ENCODE data around the gene CSRP1.

CSRP1 gene

DNA sequence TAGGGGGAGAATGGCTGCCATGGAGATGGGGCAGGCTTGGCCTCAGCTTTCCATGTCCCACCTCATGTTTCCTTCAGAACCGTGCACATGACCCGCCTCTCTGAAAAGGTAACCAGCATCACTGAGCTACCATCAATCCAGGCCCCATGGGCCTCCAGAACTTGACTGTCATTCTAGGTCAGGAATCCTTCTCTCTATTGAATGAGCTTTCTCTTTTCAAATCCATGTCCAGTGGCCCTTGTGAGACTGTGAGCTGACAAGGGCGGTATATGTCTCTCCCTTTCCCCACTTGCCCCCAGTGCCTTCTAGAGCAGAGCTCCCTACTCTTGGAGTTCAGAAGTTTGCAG, 4.4 kb downstream of the CSRP1 start:
- DNase-seq (ENCODE audit: low read depth), result no peak
- TF ChIP-seq, protein P1, sequence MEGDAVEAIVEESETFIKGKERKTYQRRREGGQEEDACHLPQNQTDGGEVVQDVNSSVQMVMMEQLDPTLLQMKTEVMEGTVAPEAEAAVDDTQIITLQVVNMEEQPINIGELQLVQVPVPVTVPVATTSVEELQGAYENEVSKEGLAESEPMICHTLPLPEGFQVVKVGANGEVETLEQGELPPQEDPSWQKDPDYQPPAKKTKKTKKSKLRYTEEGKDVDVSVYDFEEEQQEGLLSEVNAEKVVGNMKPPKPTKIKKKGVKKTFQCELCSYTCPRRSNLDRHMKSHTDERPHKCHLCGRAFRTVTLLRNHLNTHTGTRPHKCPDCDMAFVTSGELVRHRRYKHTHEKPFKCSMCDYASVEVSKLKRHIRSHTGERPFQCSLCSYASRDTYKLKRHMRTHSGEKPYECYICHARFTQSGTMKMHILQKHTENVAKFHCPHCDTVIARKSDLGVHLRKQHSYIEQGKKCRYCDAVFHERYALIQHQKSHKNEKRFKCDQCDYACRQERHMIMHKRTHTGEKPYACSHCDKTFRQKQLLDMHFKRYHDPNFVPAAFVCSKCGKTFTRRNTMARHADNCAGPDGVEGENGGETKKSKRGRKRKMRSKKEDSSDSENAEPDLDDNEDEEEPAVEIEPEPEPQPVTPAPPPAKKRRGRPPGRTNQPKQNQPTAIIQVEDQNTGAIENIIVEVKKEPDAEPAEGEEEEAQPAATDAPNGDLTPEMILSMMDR (IDR thresholded peaks at IDR 0.05; ENCODE audit: insufficient read depth, low read depth, low read length, missing control alignments), result no peak
- no peak overlapping the region for H3K4me3 ChIP-seq (ENCODE audit: low read depth, low read length)

DNA sequence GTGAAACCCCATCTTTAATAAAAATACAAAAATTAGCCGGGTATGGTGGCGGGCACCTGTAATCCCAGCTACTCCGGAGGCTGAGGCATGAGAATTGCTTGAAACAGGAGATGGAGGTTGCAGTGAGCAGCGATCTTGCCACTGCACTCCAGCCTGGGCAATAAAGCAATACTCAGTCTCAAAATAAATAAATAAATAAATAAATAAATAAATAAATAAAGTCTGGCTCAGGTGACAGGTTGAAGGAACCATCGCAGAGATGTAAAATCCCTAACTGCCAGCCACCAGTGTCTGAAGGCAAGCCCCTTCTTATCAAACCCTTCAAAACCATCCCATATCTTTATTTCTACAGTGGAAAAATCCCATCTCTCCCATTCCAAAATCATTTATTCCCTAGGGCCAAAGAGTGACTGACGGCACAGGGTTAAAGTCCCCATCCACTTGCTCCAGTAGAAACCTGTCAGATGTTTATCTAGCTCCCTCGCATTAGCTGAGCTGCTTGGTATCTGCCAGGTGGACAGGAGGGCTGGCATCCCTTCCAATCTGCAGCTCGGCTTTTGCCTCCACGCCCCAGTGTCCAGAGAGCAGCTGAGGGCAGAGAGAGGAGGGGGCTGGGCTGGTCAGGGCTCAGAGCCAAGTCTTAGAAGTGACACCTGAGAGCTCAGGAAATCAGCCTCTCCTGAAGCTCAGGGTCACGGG, 5.0 kb downstream of the CSRP1 start:
- TF ChIP-seq, protein P1 (IDR thresholded peaks at IDR 0.05; ENCODE audit: insufficient read depth, low read depth, low read length, missing control alignments), result no peak
- no peak overlapping the region for H3K4me3 ChIP-seq (ENCODE audit: low read depth, low read length)
- DNase-seq (ENCODE audit: low read depth), result no peak

DNA sequence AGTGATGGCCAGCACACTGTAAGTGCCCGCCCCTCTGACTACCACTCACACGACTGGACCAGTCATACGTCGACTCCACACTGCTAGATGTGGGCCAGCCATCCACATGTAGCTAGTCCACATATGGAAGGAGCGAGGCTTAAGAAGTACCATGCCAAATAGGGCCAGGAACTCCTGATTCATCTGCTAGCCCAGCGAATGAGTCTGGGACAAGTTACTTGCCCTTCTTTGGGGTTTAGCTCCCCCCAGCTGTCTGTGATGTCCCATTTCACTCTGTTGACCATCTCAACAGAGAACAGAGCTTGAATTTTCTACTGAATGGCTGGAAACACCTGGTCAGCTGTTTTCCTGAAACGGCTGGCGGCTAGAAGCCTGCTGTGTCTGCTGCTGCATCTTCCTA, 5.8 kb downstream of the CSRP1 start:
- no peak overlapping the region for H3K4me3 ChIP-seq (ENCODE audit: low read depth, low read length)
- no peak for DNase-seq (ENCODE audit: low read depth)
- TF ChIP-seq, protein P1 (IDR thresholded peaks at IDR 0.05; ENCODE audit: insufficient read depth, low read depth, low read length, missing control alignments), result no peak

DNA sequence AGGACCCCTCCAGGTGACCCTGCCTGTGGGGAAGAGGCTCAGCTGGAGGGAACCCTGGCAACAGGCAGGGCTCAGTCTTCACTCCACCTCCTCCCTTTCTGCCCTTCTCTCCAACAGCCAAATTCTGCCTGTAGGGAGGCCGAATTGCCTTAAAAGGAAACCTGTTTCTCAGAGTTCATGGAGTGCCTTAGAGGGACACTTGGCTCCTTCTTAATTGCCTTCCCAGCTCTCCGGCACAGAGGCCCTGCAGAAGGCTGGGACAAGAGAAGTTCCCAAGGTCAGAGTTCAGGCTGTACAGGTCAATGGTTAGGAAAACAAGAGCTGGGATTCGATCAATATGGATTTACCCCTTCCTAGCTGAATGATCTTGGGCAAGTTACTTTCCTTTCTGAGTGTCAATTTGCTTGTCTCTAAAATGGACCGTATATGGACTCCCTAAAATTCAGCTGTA, 6.2 kb downstream of the CSRP1 start:
- no peak overlapping the region for H3K4me3 ChIP-seq (ENCODE audit: low read depth, low read length)
- TF ChIP-seq, protein P1 (IDR thresholded peaks at IDR 0.05; ENCODE audit: insufficient read depth, low read depth, low read length, missing control alignments), result no peak

DNA sequence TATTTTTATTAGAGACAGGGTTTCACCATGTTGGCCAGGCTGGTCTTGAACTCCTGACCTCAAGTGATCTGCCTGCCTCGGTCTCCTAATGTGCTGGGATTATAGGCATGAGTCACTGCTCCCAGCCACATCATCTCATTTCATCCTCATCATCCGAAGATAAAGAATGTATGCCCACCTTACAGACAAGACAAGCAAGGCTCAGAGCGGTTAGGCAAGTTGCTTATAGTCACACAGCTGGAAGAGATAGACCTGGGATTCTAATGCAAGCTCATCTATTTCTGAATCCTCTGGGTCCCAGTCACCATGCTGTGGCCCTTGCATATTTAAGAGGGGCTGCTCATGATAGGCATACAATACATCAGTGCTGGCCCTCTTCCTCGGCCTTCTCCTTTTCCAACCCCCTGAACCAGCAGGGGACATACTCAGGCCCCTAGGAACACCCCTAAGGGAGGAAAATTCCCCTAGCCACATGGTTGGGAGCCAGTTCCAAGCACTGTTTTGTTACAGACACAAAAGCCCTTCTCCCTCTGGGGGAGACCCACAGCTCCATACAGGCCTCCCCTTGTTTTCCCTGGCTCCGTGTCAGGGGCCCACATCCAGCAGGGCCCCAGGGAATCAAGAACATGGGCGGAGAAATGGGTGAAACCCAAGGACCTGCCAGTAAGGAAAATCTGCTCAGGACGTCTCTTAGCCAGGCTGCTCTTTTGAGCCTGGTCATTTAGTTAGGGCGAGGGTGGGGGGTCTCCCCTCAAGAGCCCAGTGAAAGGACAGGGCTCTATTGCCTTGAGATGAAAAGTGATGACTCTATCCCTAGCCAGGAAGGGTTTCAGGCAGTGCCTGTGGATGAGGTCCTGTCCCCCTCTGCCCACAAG, 6.9 kb downstream of the CSRP1 start:
- no peak for DNase-seq (ENCODE audit: low read depth)

More for the DNA sequence above, 6.2 kb downstream of the CSRP1 start:
- DNase-seq (ENCODE audit: low read depth), result no peak

DNA sequence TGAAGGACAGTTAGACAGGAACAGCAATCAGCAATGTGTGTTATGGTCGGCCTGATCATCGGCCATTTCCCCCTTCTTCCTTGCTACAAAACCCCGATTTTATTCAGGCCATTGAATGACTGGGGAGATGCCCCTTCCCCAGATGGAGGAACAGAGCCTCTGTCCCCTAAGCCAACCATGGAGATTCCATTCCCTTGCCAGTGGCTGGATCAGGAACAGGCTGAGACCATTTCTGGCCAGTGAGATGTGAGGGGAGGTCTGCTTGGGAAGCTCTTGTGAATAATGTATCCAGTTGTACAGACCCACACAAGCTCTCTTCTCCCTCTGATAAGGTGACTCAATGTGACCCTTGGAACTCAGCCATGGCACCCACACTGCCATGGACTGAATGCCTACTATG, 7.7 kb downstream of the CSRP1 start:
- TF ChIP-seq, protein P1 (IDR thresholded peaks at IDR 0.05; ENCODE audit: insufficient read depth, low read depth, low read length, missing control alignments), result no peak

More for the DNA sequence above, 6.9 kb downstream of the CSRP1 start:
- TF ChIP-seq, protein P1 (IDR thresholded peaks at IDR 0.05; ENCODE audit: insufficient read depth, low read depth, low read length, missing control alignments), result no peak
- H3K4me3 ChIP-seq (ENCODE audit: low read depth, low read length), result no peak overlapping the region

More for the DNA sequence above, 7.7 kb downstream of the CSRP1 start:
- DNase-seq (ENCODE audit: low read depth), result no peak
- no peak overlapping the region for H3K4me3 ChIP-seq (ENCODE audit: low read depth, low read length)

Measured in GM12865 (cell line).